Choroid plexus epithelial cell (primary cell): ENCODE measurements around the gene RBM5.
A peak's percentile ranks its signal among the peaks of the same experiment; 100 is the strongest.

Experiments used
- DNase-seq: peaks from one replicate; pipeline ENCODE4 v3.0.0-alpha.2; 2010; ENCODE audit warnings: low read depth
- H3K4me3 ChIP-seq: 2 replicates; pipeline ENCODE4 v1.5.1; 2011; ENCODE audit warnings: low read depth, mild to moderate bottlenecking, control low read depth, low read length, moderate library complexity
- TF ChIP-seq, protein P1 (sequence below): conservative IDR thresholded peaks from 2 replicates; pipeline ENCODE4 v1.5.1; 2011; ENCODE audit warnings: low read depth, mild to moderate bottlenecking, control low read depth, inconsistent platforms, low read length, moderate library complexity

RBM5 gene

DNA sequence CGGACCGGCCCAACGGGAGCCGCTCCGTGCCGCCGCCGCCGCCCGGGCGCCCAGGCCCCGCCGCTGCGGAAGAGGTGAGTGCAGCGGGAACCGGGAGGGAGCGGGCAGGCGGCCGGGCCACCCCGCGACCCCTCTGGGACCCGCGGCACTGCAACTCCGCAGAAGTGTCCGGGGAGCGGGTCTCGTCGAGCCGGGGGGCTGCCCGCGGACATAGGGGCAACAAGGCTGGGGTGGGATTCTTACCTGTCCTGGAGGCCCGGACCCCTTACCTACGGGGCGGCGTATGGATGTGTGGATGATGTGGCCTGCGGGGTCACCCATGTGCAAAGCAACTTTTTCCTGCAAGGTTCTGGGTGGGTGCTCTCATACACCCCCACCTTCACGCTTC, 66.8 kb downstream of the RBM5 start:
- TF ChIP-seq, protein P1, sequence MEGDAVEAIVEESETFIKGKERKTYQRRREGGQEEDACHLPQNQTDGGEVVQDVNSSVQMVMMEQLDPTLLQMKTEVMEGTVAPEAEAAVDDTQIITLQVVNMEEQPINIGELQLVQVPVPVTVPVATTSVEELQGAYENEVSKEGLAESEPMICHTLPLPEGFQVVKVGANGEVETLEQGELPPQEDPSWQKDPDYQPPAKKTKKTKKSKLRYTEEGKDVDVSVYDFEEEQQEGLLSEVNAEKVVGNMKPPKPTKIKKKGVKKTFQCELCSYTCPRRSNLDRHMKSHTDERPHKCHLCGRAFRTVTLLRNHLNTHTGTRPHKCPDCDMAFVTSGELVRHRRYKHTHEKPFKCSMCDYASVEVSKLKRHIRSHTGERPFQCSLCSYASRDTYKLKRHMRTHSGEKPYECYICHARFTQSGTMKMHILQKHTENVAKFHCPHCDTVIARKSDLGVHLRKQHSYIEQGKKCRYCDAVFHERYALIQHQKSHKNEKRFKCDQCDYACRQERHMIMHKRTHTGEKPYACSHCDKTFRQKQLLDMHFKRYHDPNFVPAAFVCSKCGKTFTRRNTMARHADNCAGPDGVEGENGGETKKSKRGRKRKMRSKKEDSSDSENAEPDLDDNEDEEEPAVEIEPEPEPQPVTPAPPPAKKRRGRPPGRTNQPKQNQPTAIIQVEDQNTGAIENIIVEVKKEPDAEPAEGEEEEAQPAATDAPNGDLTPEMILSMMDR = no peak
- H3K4me3 ChIP-seq = peak overlapping the region; percentile 44
- no peak for DNase-seq

DNA sequence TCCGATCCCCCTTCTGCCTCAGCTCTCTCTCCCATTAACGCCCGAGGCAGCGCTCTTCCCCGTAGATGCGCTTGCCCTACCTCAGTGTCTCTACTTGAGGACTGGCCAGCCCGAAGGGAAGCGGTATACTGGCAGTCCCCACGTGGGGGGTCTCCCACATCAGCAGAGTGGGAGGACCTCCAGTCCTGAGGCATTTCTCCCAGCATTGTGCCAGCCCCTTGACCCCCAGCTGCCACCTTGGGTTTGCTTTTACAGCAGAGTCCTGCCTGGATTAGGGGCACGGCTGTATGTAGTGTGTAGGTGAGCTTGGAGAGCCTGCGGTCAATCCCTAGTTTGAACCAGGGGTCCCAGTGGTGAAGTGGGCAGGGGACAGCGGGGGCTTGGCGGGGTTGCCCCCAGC, 67.2 kb downstream of the RBM5 start:
- no peak overlapping the region for H3K4me3 ChIP-seq
- TF ChIP-seq, protein P1 = no peak
- DNase-seq = no peak

DNA sequence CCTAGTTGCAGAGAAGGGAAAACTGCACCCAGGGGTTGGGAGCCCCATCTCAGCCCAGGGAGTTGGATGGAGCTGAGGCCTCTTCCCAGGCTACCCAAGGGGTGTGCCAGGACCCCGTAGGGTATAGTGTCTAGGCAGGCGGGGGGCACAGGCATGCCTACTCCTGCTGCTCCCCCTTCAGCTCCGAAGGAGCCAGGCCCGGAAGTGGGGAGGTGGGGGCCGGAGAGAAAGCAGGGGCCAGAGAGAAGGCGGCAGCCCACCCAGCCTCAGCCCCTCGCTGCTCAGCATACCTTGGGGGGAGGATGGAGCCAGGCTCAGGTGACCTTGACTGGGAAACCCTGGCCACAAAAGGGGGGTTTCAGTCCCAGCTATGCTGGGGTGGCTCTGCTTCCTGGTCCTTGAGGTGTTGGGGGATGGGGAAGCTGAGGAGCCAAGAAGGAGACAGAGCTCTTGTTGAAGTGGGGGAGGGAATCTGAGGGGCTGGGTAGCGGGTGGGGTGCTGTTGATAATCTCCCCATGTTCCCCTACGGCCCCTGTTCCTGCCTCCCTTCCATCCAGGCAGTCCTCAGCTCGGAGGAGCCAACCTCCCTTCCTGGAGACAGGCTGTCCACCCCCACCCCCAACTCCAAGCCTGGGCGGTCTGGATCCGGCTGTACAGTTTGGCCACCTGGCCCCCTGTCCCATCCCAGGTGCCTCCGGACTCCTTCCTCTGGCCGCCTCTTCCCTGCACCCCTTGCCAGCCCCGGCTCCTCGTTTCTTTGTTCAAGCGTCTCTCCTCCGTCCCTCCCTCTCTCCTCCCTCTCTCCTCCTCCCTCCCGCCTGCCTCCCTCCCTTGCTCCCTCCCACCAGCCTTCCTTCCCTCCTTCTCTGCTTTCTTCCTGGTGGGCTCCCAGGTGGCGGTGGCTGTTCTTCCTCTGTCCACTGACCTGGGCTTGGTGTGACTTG, 68.1 kb downstream of the RBM5 start:
- peak overlapping the region; percentile 47 for H3K4me3 ChIP-seq
- peak; percentile 25 for DNase-seq
- TF ChIP-seq, protein P1 = no peak

DNA sequence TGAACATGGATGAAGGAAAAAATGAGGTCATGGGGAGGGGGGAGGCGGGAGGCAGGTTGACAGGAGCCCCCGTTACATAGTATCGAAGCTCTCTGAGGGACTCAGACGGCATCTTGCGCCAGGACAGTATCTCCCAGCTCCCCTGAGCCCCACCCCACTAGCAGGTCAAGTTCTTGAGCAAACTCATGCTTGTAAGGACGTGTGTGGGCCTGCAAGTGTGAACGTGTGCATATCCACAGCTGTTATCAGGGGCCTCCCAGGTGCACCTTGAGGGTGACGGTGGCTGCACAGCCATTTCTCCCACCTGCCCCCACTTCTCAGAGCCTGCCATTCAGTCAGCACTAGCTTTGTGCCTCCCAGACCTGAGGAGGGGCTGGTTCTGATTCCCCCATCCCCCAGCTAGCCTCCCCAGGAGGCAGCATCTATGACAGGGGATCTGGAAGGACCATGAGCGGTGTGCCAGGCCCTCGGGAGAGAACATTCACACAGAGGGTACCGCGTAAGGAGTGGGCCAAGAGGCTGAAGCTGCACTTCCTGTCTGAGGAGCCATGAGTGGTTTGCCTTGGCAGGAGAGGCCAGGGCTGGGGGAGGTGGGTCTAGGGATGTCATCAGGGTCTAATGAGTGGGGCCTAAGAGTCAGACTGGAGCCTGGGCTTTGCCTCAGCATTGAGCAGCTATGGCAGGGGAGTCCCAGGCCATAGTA, 69.3 kb downstream of the RBM5 start:
- TF ChIP-seq, protein P1 = no peak
- H3K4me3 ChIP-seq = no peak overlapping the region
- no peak for DNase-seq

DNA sequence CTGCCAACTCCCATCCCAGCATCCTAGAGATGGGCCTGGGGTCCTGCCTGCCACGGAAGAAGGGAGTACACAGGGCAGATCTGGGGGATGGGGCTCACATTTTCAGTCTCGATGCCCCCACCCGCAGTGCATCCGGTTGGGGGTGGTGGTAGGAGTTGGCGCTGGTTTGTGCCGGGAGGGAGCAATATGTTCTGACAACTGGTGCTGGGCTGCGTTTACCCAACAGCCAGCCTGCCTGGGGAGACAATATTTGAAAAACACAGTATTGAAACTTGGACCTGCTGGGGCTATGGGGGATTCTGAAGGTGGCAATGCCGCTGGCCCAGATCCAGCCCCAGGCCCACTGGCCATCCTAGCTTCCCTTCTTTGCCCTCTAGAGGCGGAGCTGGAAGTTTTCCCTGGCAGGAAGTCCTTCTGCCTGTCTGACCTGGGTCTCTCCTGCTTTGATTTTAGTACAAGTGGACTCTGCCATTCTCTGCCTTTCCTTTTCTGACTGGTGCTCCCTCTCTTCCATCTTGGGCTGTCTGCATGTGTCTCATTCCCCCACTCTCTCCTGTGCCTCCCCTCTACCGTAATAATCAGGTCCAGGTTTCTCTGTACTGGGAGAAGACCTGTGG, 69.9 kb downstream of the RBM5 start:
- TF ChIP-seq, protein P1 = no peak
- no peak for DNase-seq
- no peak overlapping the region for H3K4me3 ChIP-seq

DNA sequence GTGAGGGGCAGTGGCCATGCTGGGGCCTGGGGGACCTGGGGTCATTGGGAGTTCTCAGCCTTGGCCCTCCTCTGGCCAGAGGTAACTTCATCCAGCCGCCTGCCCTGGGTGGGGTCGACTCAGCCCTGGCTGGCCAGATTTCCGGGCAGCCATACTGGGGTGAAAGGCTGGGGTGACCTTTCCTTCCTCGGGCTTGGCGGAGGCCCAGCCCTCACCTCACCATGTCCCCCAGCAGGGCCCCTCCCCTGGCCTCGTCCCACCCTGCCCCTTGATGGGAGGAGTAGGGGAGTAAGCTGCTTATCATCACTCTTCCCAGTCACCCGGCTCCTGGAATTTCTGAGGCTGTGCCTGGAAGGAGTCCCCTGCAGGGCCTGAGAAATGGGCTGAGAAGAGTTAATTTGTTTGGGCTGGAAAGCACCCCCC, 71.9 kb downstream of the RBM5 start:
- DNase-seq = no peak
- TF ChIP-seq, protein P1 = no peak
- H3K4me3 ChIP-seq = no peak overlapping the region
